ENCODE data around the gene FNDC3A. TPM values are rescaled to one million over a fixed set of nuclear protein-coding genes. Genes with fewer than 3 reads are reported as not detected.

The FNDC3A gene
- 14.9 to 22.8 TPM (median 18.8 TPM) in 5 replicates for total RNA-seq (2022; extraction: Qiagen RNA extraction)

GRCh38 chr13:48975856-48976575 lies at the start of gene FNDC3A:
Gene FNDC3A (plus strand): TSS chr13:48975912. CDS start chr13:49006191, 30,279 bp downstream.

GRCh38 chr13:49220036-49220855 lies 244.5 kb downstream of the FNDC3A start, which contains the start of gene MLNR:
Gene MLNR (plus strand): TSS chr13:49220338. CDS start chr13:49220338, 0 bp downstream.

GRCh38 chr13:49247643-49248621 lies 272.2 kb downstream of the FNDC3A start, which contains the start of gene CDADC1:
Gene CDADC1 (plus strand): TSS chr13:49247925. CDS start chr13:49248038, 113 bp downstream.

Other genes starting within 250 kb of the FNDC3A start
- 0.45 to 0.70 TPM (median 0.50 TPM) in 5 replicates for gene MLNR, start 244.4 kb downstream of the FNDC3A start, total RNA-seq (2022; extraction: Qiagen RNA extraction)

Data from A549 treated with CORT108297 at 1 μM for 4 hours (cell line).